SK-N-SH (cell line): Measurements from ENCODE around the gene ADAMTS6. TPM values are rescaled to one million over a fixed set of nuclear protein-coding genes. Genes with fewer than 3 reads are reported as not detected.

Experiments used
- CTCF ChIA-PET: fragments of 300-600, 350-600 bp; formaldehyde crosslinking; extraction: SDS; loops from one replicate; lab custom pipeline; 2021; lab: Yijun Ruan, JAX
- POLR2A ChIA-PET: fragments of 350-600 bp; sonication (Branson Sonifier 250); formaldehyde crosslinking; extraction: SDS; loops from one replicate; lab custom pipeline; 2020; ENCODE audit warnings: antibody characterized with exemption, inconsistent platforms; lab: Yijun Ruan, JAX
- DNase-seq: peaks from one replicate; pipeline ENCODE4 v3.0.0; 2012
- H2AFZ ChIP-seq: fragments of 200-600 bp; sonication (generic); 2 replicates; pipeline ENCODE4 v1.8.1; 2016; ENCODE audit warnings: antibody characterized with exemption, mild to moderate bottlenecking, low read depth
- H3F3A ChIP-seq: fragments of 200-600 bp; sonication (generic); replicated peaks from 2 replicates; pipeline ENCODE3; 2016; ENCODE audit warnings: antibody characterized with exemption, mild to moderate bottlenecking; ENCODE audit not compliant: insufficient read depth
- H3K27ac ChIP-seq, 2 experiments: fragments of 200-500 bp in 1 of 2; fragments of 200-600 bp in 1 of 2; sonication (Bioruptor generic) in 1 of 2; sonication (generic), shearing (Covaris generic) in 1 of 2; 2 replicates each; pipeline versions ENCODE4 v1.5.1 to v1.6.1; 2014 to 2016; ENCODE audit warnings: low read depth in 2 of 2, inconsistent platforms in 1 of 2, low read length in 1 of 2, mild to moderate bottlenecking in 1 of 2, mixed read lengths in 1 of 2
- H3K27me3 ChIP-seq: fragments of 200-600 bp; sonication (generic), shearing (Covaris generic); 2 replicates; pipeline ENCODE4 v1.6.1; 2016; ENCODE audit warnings: mixed run types; ENCODE audit not compliant: insufficient read depth
- H3K36me3 ChIP-seq, 2 experiments: fragments of 200-500 bp in 1 of 2; fragments of 200-600 bp in 1 of 2; sonication (Bioruptor generic) in 1 of 2; sonication (generic) in 1 of 2; replicated peaks in 1 of 2; 2 replicates each; pipeline versions ENCODE3 to v1.5.1; 2014 to 2016; ENCODE audit warnings: low read length in 1 of 2, mild to moderate bottlenecking in 1 of 2; ENCODE audit not compliant: insufficient read depth in 2 of 2, control insufficient read depth in 1 of 2
- H3K4me1 ChIP-seq, 2 experiments: fragments of 200-500 bp in 1 of 2; fragments of 200-600 bp in 1 of 2; sonication (Bioruptor generic) in 1 of 2; sonication (generic), shearing (Covaris generic) in 1 of 2; 2 replicates each; pipeline versions ENCODE4 v1.5.1 to v1.6.1; 2014 to 2016; ENCODE audit warnings: low read depth in 1 of 2, low read length in 1 of 2, mixed run types in 1 of 2; ENCODE audit not compliant: insufficient read depth in 2 of 2, control insufficient read depth in 1 of 2
- H3K4me2 ChIP-seq: fragments of 200-600 bp; sonication (generic), shearing (Covaris generic); 2 replicates; pipeline ENCODE4 v1.6.1; 2017; ENCODE audit warnings: mixed run types
- H3K4me3 ChIP-seq, 2 experiments: fragments of 200-500 bp in 1 of 2; fragments of 200-600 bp in 1 of 2; sonication (Bioruptor generic) in 1 of 2; sonication (generic), shearing (Covaris generic) in 1 of 2; 2 replicates each; pipeline versions ENCODE4 v1.5.1 to v1.8.1; 2014 to 2016; ENCODE audit warnings: low read depth in 2 of 2, inconsistent platforms in 1 of 2, low read length in 1 of 2, mild to moderate bottlenecking in 1 of 2, mixed read lengths in 1 of 2, moderate library complexity in 1 of 2
- H3K79me2 ChIP-seq: fragments of 200-600 bp; sonication (generic); 2 replicates; pipeline ENCODE4 v1.8.1; 2017; ENCODE audit warnings: mild to moderate bottlenecking; ENCODE audit not compliant: insufficient read depth
- H3K9ac ChIP-seq: fragments of 200-600 bp; sonication (generic); 2 replicates; pipeline ENCODE4 v1.6.1; 2017; ENCODE audit warnings: mixed run types
- H3K9me2 ChIP-seq: fragments of 200-600 bp; sonication (generic); 2 replicates; pipeline ENCODE4 v1.6.1; 2017; ENCODE audit warnings: mixed run types
- H3K9me3 ChIP-seq: fragments of 200-600 bp; sonication (generic); 2 replicates; pipeline ENCODE4 v1.6.1; 2017; ENCODE audit warnings: mixed run types, mild to moderate bottlenecking, moderate library complexity
- H4K20me1 ChIP-seq: fragments of 200-600 bp; sonication (generic); 2 replicates; pipeline ENCODE4 v1.6.1; 2017; ENCODE audit warnings: mild to moderate bottlenecking, mixed run types; ENCODE audit not compliant: insufficient read depth
- CHD2 ChIP-seq: fragments of 150-350 bp; IDR thresholded peaks from 2 replicates; pipeline ENCODE4 v1.6.1; 2018; ENCODE audit warnings: low read length; ENCODE audit not compliant: partially characterized antibody
- ELF1 ChIP-seq: IDR thresholded peaks from 2 replicates; pipeline ENCODE4 v1.4.0; 2012
- EP300 ChIP-seq, 2 experiments: IDR thresholded peaks; 2 replicates each; pipeline versions ENCODE4 v1.4.0 to v1.6.1; 2012; ENCODE audit warnings: borderline replicate concordance in 1 of 2, low read depth in 1 of 2, low read length in 1 of 2
- EZH2phosphoT487 ChIP-seq: fragments of 200-600 bp; sonication (generic); IDR thresholded peaks from 2 replicates; pipeline ENCODE4 v1.6.1; 2017; ENCODE audit warnings: low read depth, mixed run types, mild to moderate bottlenecking, antibody characterized with exemption, moderate library complexity, borderline replicate concordance
- FOSL2 ChIP-seq: IDR thresholded peaks from 2 replicates; pipeline ENCODE4 v1.4.0; 2012; ENCODE audit warnings: low read depth, mild to moderate bottlenecking, moderate library complexity, borderline replicate concordance
- FOXJ3 ChIP-seq: sonication (generic); formaldehyde crosslinking; IDR thresholded peaks from 2 replicates; pipeline ENCODE4 v1.5.1; 2020; ENCODE audit warnings: mild to moderate bottlenecking, missing genetic modification reagents
- GATA2 ChIP-seq: sonication (generic); formaldehyde crosslinking; IDR thresholded peaks from 2 replicates; pipeline ENCODE4 v1.5.0; 2020; ENCODE audit warnings: mild to moderate bottlenecking, missing genetic modification reagents
- MEF2A ChIP-seq: IDR thresholded peaks from 2 replicates; pipeline ENCODE4 v1.4.0; 2012; ENCODE audit warnings: low read depth, borderline replicate concordance
- MXI1 ChIP-seq: IDR thresholded peaks from 2 replicates; pipeline ENCODE4 v1.6.1; 2012; ENCODE audit warnings: mild to moderate bottlenecking, low read depth, low read length, improper control_type of control experiment
- NFIC ChIP-seq: IDR thresholded peaks from 2 replicates; pipeline ENCODE4 v1.4.0; 2012; ENCODE audit warnings: borderline replicate concordance
- NRF1 ChIP-seq: IDR thresholded peaks from 2 replicates; pipeline ENCODE4 v1.6.1; 2012; ENCODE audit warnings: low read depth, mild to moderate bottlenecking, low read length
- PBX3 ChIP-seq: IDR thresholded peaks from 2 replicates; pipeline ENCODE4; 2012
- POLR2AphosphoS5 ChIP-seq: IDR thresholded peaks from 2 replicates; pipeline ENCODE4 v1.6.1; 2012; ENCODE audit warnings: low read depth, low read length
- RAD21 ChIP-seq: IDR thresholded peaks from 2 replicates; pipeline ENCODE4 v1.6.1; 2012; ENCODE audit warnings: mild to moderate bottlenecking, low read length
- SIN3A ChIP-seq: IDR thresholded peaks from 2 replicates; pipeline ENCODE4 v1.6.1; 2012; ENCODE audit warnings: low read depth, mild to moderate bottlenecking, low read length, moderate library complexity, borderline replicate concordance
- SMC3 ChIP-seq: IDR thresholded peaks from 2 replicates; pipeline ENCODE4 v1.6.1; 2012; ENCODE audit warnings: low read depth, low read length, improper control_type of control experiment
- TCF12 ChIP-seq: IDR thresholded peaks from 2 replicates; pipeline ENCODE4 v1.4.0; 2012
- TEAD4 ChIP-seq: IDR thresholded peaks from 2 replicates; pipeline ENCODE4 v1.4.0; 2012; ENCODE audit warnings: mild to moderate bottlenecking, borderline replicate concordance; ENCODE audit not compliant: insufficient read depth
- ZBTB33 ChIP-seq: IDR thresholded peaks from 2 replicates; pipeline ENCODE4 v1.4.0; 2012; ENCODE audit warnings: low read depth, borderline replicate concordance
- WGBS: methylation state at CpG from one replicate; pipeline ENCODE4 v1.1.6; 2017; ENCODE audit warnings: low lambda C conversion rate; 5-methylcytosine and 5-hydroxymethylcytosine counted together
- polyA plus RNA-seq, 3 experiments: library from polyadenylated mRNA; depleted of rRNA; stranded (reverse); fragments of >200 nt; gene quantifications; 2 replicates each; pipeline ENCODE4 v1.2.3, GENCODE V29; 2012
- TF ChIP-seq, protein P1 (sequence below): IDR thresholded peaks from 2 replicates; pipeline ENCODE4 v1.4.0; 2012; ENCODE audit warnings: low read depth
- TF ChIP-seq, protein P2 (sequence below): fragments of 150-350 bp; IDR thresholded peaks from 2 replicates; pipeline ENCODE4 v1.6.1; 2016; ENCODE audit warnings: mild to moderate bottlenecking, low read depth, low read length
- TF ChIP-seq, protein P3 (sequence below): fragments of 150-350 bp; IDR thresholded peaks from 2 replicates; pipeline ENCODE4 v1.6.1; 2017; ENCODE audit warnings: antibody characterized with exemption, low read length, low read depth, borderline replicate concordance

The ADAMTS6 gene
- polyA plus RNA-seq, 1 of the 3 experiments (the other 2 are of a cell fraction): 15.0 TPM

- TF ChIP-seq EZH2phosphoT487: no peak
- TF ChIP-seq EP300 (IDR thresholded peaks at IDR 0.05; ENCODE audit: borderline replicate concordance in 1 of 2, low read depth in 1 of 2, low read length in 1 of 2): peak in 1 of 2 experiments; percentile 35; a peak in 1 of 4 replicates
- no peak for TF ChIP-seq RAD21
- 0 out of 2 replicates have a peak, but pooled peaks have one; percentile 42 for TF ChIP-seq FOSL2
- TF ChIP-seq GATA2: no peak
- TF ChIP-seq NRF1: no peak
- TF ChIP-seq MXI1: no peak
Observed at GRCh38 chr5:65142511-65143011, 339.2 kb downstream of the ADAMTS6 start (continued).

- H3K9me3 ChIP-seq: no peaks in the 10 kb centered on the region
- H3K36me3 ChIP-seq: peaks cover 0 to 5% of the 10 kb centered on the region in 2 experiments
- peaks cover 0 to 20% of the 10 kb centered on the region in 2 experiments; a peak in 1 of 4 replicates for H3K4me1 ChIP-seq
- H3K4me3 ChIP-seq: no peak overlapping the region
- H3K27me3 ChIP-seq: no peaks in the 10 kb centered on the region
- H3K4me2 ChIP-seq: 0 out of 2 replicates have a peak overlapping the region, but pooled peaks have one; percentile 30
- ChIA-PET CTCF (no interaction called here), POLR2A (no interaction called here)
- peak overlapping the region in 1 of 2 experiments; percentile 73; a peak in 2 of 4 replicates for H3K27ac ChIP-seq
- no peak overlapping the region for H2AFZ ChIP-seq
- DNase-seq: no peak
- H3K9me2 ChIP-seq: no peaks in the 10 kb centered on the region
- no peak for TF ChIP-seq TCF12
- TF ChIP-seq NFIC: no peak
- TF ChIP-seq MXI1: no peak
- TF ChIP-seq, protein P1, sequence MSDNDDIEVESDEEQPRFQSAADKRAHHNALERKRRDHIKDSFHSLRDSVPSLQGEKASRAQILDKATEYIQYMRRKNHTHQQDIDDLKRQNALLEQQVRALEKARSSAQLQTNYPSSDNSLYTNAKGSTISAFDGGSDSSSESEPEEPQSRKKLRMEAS: no peak
- TF ChIP-seq, protein P2, sequence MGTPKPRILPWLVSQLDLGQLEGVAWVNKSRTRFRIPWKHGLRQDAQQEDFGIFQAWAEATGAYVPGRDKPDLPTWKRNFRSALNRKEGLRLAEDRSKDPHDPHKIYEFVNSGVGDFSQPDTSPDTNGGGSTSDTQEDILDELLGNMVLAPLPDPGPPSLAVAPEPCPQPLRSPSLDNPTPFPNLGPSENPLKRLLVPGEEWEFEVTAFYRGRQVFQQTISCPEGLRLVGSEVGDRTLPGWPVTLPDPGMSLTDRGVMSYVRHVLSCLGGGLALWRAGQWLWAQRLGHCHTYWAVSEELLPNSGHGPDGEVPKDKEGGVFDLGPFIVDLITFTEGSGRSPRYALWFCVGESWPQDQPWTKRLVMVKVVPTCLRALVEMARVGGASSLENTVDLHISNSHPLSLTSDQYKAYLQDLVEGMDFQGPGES: no peak
- TF ChIP-seq PBX3: no peak
- no peak for TF ChIP-seq CHD2
- TF ChIP-seq EP300 (IDR thresholded peaks at IDR 0.05; ENCODE audit: borderline replicate concordance in 1 of 2, low read depth in 1 of 2, low read length in 1 of 2): no peak
- TF ChIP-seq TEAD4: no peak
- no peak for TF ChIP-seq POLR2AphosphoS5
- TF ChIP-seq ZBTB33: no peak
- no peak for TF ChIP-seq FOXJ3 (CRISPR knock-in tag)
- TF ChIP-seq ELF1: no peak
- TF ChIP-seq SMC3: no peak
- no peak for TF ChIP-seq NRF1
- TF ChIP-seq, protein P3, sequence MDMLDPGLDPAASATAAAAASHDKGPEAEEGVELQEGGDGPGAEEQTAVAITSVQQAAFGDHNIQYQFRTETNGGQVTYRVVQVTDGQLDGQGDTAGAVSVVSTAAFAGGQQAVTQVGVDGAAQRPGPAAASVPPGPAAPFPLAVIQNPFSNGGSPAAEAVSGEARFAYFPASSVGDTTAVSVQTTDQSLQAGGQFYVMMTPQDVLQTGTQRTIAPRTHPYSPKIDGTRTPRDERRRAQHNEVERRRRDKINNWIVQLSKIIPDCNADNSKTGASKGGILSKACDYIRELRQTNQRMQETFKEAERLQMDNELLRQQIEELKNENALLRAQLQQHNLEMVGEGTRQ: no peak
- no peak for TF ChIP-seq EZH2phosphoT487
- TF ChIP-seq SIN3A: no peak
- TF ChIP-seq MEF2A: no peak
- H3K79me2 ChIP-seq: no peaks in the 10 kb centered on the region
- no peaks in the 10 kb centered on the region for H4K20me1 ChIP-seq
- 83% methylated on average over 2 of the region's 2 CpGs for whole genome bisulfite sequencing
- no peak overlapping the region for H3K9ac ChIP-seq
- H3F3A ChIP-seq: peaks cover 32% of the 10 kb centered on the region
Observed at GRCh38 chr5:65142016-65142415, 339.7 kb downstream of the ADAMTS6 start.
